AG04450 (cell line): ENCODE measurements around the gene POLR1G. TPM values are rescaled to one million over a fixed set of nuclear protein-coding genes. Genes with fewer than 3 reads are reported as not detected.
A peak's percentile ranks its signal among the peaks of the same experiment; 100 is the strongest.

Source experiments
- CTCF ChIA-PET: fragments of 300-600, 350-600 bp; formaldehyde crosslinking; extraction: SDS; loops from one replicate; lab custom pipeline; 2022; ENCODE audit warnings: antibody characterized with exemption, inconsistent platforms; lab: Charles Lee
- POLR2A ChIA-PET: fragments of 350-600 bp; formaldehyde crosslinking; extraction: SDS; loops from one replicate; lab custom pipeline; 2021; ENCODE audit warnings: antibody characterized with exemption, inconsistent platforms; lab: Yijun Ruan, JAX
- DNase-seq: peaks from one replicate; pipeline ENCODE4 v3.0.0-alpha.2; 2011; ENCODE audit warnings: low read depth, low spot score
- H3K27ac ChIP-seq: one replicate; pipeline ENCODE4 v1.5.1; 2012; ENCODE audit warnings: low read depth, low read length, control low read depth
- H3K27me3 ChIP-seq: one replicate; pipeline ENCODE4 v1.6.0; 2012; ENCODE audit warnings: low read length; ENCODE audit not compliant: control insufficient read depth, insufficient read depth
- H3K4me3 ChIP-seq: 2 replicates; pipeline ENCODE4 v1.5.1; 2011; ENCODE audit warnings: mild to moderate bottlenecking, low read depth, low read length, control low read depth
- H3K9me3 ChIP-seq: 2 replicates; pipeline ENCODE4 v1.5.1; 2012; ENCODE audit warnings: low read length; ENCODE audit not compliant: control insufficient read depth, insufficient read depth
- polyA plus RNA-seq: library from polyadenylated mRNA; depleted of rRNA; stranded (reverse); fragments of >200 nt; gene quantifications from 2 replicates; pipeline ENCODE4 v1.2.3, GENCODE V29; 2011
- TF ChIP-seq, protein P1 (sequence below): IDR thresholded peaks from 2 replicates; pipeline ENCODE4 v1.5.1; 2011; ENCODE audit warnings: low read depth, low read length, control low read depth, inconsistent platforms

Gene POLR1G
- polyA plus RNA-seq, 1 experiment = 3.0 TPM

- H3K27me3 ChIP-seq = no peaks in the 10 kb centered on the region
- ChIA-PET POLR2A (interaction anchor here (0.7 kb wide), 1 partner anchor 30 kb away, joined by 3 read pairs; no protein-coding TSS in a partner anchor), CTCF (interaction anchor here (1.0 to 2.6 kb wide), 4 partner anchors 36 to 82 kb away, joined by 3 to 12 read pairs (median 4); no protein-coding TSS in a partner anchor)
- no peak overlapping the region for H3K4me3 ChIP-seq
- DNase-seq = no peak
- H3K9me3 ChIP-seq = no peaks in the 10 kb centered on the region; the same call in 1 of the 2 replicates
- TF ChIP-seq, protein P1, sequence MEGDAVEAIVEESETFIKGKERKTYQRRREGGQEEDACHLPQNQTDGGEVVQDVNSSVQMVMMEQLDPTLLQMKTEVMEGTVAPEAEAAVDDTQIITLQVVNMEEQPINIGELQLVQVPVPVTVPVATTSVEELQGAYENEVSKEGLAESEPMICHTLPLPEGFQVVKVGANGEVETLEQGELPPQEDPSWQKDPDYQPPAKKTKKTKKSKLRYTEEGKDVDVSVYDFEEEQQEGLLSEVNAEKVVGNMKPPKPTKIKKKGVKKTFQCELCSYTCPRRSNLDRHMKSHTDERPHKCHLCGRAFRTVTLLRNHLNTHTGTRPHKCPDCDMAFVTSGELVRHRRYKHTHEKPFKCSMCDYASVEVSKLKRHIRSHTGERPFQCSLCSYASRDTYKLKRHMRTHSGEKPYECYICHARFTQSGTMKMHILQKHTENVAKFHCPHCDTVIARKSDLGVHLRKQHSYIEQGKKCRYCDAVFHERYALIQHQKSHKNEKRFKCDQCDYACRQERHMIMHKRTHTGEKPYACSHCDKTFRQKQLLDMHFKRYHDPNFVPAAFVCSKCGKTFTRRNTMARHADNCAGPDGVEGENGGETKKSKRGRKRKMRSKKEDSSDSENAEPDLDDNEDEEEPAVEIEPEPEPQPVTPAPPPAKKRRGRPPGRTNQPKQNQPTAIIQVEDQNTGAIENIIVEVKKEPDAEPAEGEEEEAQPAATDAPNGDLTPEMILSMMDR = no peak
- no peak overlapping the region for H3K27ac ChIP-seq
Measured at GRCh38 chr19:45403272-45403671, 3.2 kb upstream of the POLR1G start.

GRCh38 chr19:45403781-45404556 lies 2.5 kb upstream of the POLR1G start:
- Histone ChIP-seq H3K27me3 (no peaks in the 10 kb centered on the region), H3K9me3 (no peaks in the 10 kb centered on the region; the same call in 1 of the 2 replicates), H3K4me3 (peak overlapping the region; percentile 86), H3K27ac (no peak overlapping the region)
- ChIA-PET POLR2A (interaction anchor here (0.6 to 0.7 kb wide), 2 partner anchors 10 to 31 kb away, joined by 3 read pairs; no protein-coding TSS in a partner anchor), CTCF (interaction anchor here (1.0 to 2.6 kb wide), 4 partner anchors 35 to 82 kb away, joined by 3 to 12 read pairs (median 3); no protein-coding TSS in a partner anchor)
- no peak for DNase-seq
- TF ChIP-seq, protein P1 = peak; percentile 59

DNA sequence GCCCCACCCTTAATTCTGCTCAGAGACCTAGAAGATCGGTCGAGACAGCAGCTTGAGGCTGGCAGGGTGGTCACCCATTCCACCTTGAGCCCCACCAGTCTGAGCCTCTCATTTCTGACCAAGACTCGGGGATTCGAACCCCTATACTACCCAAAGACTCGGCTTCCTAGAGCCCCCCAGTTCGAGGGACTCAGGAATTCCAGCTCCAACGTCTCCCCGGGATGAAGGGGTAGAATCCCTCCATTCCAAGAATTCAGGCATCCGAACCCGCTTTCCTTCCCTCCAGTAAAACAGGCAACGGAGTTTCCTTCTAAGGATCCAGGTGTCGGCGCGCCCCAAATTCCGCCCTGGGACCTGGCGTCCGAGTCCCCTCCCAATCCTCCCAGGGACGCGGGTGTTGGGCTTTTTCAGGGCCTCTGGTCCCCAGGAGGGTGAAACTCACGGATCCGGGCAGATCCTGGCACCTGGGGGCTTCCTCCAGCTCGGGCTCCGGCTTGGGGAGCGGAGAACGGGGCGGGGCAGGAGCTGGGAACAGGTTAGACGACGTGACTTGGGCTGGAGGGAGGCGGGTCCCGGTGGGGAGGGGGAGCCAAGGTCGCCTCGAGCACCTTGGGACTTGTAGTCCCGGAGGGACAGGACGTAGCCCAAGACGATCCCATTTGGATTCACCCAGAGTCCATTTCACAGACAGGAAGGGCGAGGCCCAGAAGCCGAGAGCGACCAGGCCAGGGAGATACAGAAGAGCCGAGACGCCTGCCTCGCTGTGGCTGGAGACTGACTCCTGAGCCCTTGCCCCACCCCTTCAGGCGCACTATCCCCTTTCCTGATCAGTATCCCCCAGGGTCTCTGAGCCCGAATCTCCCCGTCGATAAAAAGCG lies 1.6 kb upstream of the POLR1G start, which contains the start of gene PPP1R13L:
TSS of gene PPP1R13L (minus strand) at position 513 of the 878 bp plus-strand sequence. CDS start 6,751 bp downstream, outside the sequence.
- Histone ChIP-seq H3K9me3 (no peaks in the 10 kb centered on the region; the same call in 1 of the 2 replicates), H3K27ac (peak within 1 kb of the TSS; percentile 89), H3K4me3 (peak within 1 kb of the TSS; percentile 86), H3K27me3 (no peaks in the 10 kb centered on the region)
- POLR2A ChIA-PET = interaction anchor here (0.6 kb wide), 1 partner anchor 9 kb away, joined by 3 read pairs; no protein-coding TSS in a partner anchor
- CTCF ChIA-PET = interaction anchor here (1.0 to 2.6 kb wide), 4 partner anchors 34 to 81 kb away, joined by 3 to 12 read pairs (median 3); no protein-coding TSS in a partner anchor
- no peak for DNase-seq
- TF ChIP-seq, protein P1 = no peak

DNA sequence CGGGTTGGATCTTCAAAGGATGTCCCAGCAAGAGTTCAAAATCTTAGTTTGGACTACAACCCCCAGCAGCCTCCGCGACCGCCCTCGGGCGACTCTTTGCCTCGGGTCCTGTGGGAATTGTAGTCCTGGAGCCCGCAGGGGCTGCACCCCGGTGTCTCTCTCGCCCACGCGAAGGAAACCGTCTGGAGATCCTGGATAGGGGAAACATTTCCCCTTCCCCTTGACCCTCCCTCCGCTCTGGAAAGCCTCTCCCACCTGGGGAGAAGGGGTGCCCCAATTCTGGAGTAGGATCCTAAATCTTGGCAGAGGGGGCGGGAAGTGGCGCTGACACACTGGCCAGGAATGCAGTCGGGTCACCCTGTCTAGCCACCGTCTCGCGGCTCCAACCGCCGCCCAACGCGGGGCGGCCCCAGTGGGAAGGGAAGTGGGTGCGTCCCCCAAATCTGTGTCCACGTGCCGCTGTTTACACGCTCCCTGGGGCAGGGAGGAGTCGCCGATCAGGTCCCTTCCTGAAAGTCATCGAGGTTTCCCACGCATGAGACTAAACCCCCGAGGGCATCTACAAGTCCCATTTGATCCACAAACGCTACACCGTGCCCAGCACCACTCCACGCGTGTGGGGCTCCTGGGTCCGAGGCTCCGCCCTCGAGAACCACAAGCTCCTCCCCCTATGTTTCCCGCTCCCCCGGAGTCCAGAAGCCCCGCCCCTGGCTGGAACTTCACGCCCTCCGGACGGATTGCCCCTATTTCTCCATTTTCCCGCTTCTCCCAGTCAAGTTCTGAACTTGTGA lies 814 bp upstream of the POLR1G start:
- ChIA-PET CTCF (no interaction called here), POLR2A (interaction anchor here (1.0 kb wide), 2 partner anchors 10 to 18 kb away, joined by 3 to 9 read pairs; partner anchors contain the start of gene ERCC1)
- Histone ChIP-seq H3K4me3 (peak overlapping the region; percentile 86), H3K27me3 (no peaks in the 10 kb centered on the region), H3K9me3 (no peaks in the 10 kb centered on the region; the same call in 1 of the 2 replicates), H3K27ac (peak overlapping the region; percentile 89)
- DNase-seq = no peak
- TF ChIP-seq, protein P1 = no peak
